Coronary artery (tissue), 2 donors: ENCODE measurements around the gene TSPAN9.
A peak's percentile ranks its signal among the peaks of the same experiment; 100 is the strongest.

Experiments
- DNase-seq: peaks from one replicate; pipeline ENCODE4 v3.0.0-alpha.2; 2017; ENCODE audit warnings: low spot score
- H3K27ac ChIP-seq, 2 donors: fragments of 200-600 bp; sonication (generic); one replicate each; pipeline ENCODE4 v1.5.1; 2016 to 2019
- H3K4me3 ChIP-seq: fragments of 200-600 bp; sonication (generic); 2 replicates; pipeline ENCODE4 v1.5.1; 2016; ENCODE audit warnings: mild to moderate bottlenecking, moderate library complexity
- TF ChIP-seq, protein P1 (sequence below): fragments of 200-600 bp; sonication (generic); IDR thresholded peaks from one replicate; pipeline ENCODE4 v1.5.1; 2019; ENCODE audit warnings: antibody characterized with exemption

Gene TSPAN9

DNA sequence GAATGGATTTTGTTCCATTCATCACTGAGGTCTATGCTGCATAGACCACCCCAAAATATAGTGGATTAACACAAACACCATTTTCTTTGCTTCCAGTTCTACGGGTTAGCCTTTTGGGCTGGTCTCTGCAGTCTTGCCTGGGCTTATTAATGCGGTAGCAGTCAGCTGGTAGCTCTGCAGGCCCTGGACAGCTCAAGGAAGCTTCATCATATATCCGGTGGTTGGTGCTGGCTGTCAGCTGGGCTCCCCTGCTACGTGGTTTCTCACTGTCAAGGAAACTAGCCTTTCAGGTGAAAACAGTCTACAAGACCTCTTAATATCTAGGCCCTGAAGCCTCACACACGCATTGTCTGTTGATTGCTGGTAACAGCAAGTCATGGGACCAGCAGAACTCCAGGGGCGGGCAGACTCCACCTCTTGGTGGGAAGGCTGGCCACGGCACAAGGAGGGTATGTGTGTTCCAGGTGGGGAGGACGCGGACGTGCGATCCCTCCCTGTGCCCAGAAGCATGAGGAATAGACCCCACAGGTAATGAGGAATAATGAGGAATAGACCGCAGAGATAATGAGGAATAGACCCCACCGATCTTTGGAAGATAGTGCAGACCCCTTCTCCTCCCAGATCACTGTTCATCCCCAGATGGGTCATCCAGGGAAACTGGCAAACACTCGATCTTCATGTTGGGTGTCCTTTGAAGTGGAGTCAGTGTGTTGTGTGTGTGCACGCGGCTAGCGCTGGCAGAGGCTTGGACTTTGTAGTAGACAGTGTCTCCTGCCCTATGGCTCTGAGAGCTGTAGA lies 13.3 kb downstream of the TSPAN9 start:
- Histone ChIP-seq H3K4me3 (no peak overlapping the region), H3K27ac (no peak overlapping the region)
- no peak for DNase-seq

GRCh38 chr12:3091038-3091319 lies 13.8 kb downstream of the TSPAN9 start:
- no peak for DNase-seq
- TF ChIP-seq, protein P1, sequence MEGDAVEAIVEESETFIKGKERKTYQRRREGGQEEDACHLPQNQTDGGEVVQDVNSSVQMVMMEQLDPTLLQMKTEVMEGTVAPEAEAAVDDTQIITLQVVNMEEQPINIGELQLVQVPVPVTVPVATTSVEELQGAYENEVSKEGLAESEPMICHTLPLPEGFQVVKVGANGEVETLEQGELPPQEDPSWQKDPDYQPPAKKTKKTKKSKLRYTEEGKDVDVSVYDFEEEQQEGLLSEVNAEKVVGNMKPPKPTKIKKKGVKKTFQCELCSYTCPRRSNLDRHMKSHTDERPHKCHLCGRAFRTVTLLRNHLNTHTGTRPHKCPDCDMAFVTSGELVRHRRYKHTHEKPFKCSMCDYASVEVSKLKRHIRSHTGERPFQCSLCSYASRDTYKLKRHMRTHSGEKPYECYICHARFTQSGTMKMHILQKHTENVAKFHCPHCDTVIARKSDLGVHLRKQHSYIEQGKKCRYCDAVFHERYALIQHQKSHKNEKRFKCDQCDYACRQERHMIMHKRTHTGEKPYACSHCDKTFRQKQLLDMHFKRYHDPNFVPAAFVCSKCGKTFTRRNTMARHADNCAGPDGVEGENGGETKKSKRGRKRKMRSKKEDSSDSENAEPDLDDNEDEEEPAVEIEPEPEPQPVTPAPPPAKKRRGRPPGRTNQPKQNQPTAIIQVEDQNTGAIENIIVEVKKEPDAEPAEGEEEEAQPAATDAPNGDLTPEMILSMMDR = no peak
- Histone ChIP-seq H3K4me3 (no peak overlapping the region), H3K27ac (no peak overlapping the region)

More for the DNA sequence above, 13.3 kb downstream of the TSPAN9 start:
- TF ChIP-seq, protein P1 = no peak

- H3K4me3 ChIP-seq = no peak overlapping the region
- H3K27ac ChIP-seq = peak overlapping the region in 1 of 2 donors; percentile 42
- TF ChIP-seq, protein P1 = no peak
- no peak for DNase-seq
These were observed 14.4 kb downstream of the TSPAN9 start for GRCh38 chr12:3091382-3092241.

DNA sequence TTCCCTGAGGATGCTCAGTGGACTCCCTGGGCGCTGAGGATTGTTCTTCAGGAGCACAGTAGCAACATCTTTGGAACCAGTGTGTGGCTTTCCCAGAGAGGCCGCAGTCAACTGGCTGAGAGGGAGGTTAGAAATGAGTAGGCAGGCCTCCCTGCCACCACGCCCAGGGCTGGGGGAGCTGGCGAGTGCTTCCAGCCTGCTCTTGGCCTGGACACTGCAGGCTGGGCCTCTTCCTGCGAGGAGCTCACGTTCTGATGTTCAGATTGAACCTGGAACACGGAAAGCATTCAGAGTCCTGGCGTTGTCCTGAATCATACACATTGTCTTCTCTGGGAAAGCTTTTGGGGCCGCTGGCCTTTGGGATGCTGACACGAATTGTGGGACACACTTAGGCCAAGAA lies 15.6 kb downstream of the TSPAN9 start:
- TF ChIP-seq, protein P1 = no peak
- Histone ChIP-seq H3K27ac (peak overlapping the region in 1 of 2 donors; percentile 16), H3K4me3 (no peak overlapping the region)
- DNase-seq = no peak

DNA sequence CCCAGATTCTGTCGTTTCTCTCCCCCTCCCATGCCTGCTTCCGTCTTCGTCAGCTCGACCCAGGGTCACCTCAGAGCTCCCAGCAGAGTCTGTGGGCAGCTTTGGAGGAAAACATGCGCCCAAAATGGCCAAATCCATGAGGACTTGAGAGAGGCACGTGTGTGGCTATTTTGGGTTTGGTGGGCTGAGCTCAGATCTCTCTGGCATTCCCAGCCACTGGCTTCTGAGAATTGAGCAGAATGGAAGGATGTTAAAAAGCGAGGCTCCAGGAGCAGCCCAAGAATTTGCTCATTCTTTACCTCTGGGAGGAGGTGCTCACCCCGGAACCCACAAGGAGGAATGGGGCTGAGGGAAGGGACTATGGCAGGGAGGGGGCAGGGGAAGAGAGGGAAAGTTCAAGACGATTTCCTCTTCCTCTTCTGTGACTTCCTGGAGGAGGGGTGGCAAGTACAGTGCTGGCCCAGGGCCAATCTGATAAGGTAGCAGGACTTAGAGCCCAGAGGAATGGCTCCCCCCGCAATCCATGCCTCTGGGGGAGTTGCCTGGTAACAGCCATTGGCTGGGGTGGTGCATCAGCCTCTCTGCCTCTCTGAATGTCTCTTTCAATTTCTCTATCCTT lies 20.1 kb downstream of the TSPAN9 start:
- TF ChIP-seq, protein P1 = no peak
- DNase-seq = peak; percentile 89
- peak overlapping the region; percentile 60 for H3K4me3 ChIP-seq
- peak overlapping the region; percentile 88 to 95 for H3K27ac ChIP-seq

DNA sequence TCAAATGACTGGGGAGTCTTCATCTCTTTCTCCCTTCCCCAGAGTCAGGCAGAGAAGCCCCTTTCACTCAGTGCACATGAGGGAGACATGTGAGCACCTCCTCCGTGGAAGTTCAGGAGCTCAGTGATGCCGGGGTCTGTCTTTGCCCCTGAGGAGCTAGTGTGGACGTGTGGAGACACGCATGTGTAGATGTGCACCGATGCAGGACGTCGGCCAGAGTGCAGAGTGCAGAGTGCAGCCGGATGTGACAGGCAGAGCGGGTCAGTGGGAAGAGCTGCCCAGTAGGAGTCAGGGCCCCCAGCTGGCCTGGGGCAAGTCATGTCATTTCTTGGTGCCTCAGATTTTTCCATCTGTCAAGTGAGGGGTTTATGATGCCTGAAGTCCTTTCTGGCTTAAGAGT lies 20.7 kb downstream of the TSPAN9 start:
- H3K4me3 ChIP-seq = peak overlapping the region; percentile 60

More for the DNA sequence above, 20.7 kb downstream of the TSPAN9 start:
- TF ChIP-seq, protein P1 = no peak
- no peak for DNase-seq
- peak overlapping the region; percentile 88 to 95 for H3K27ac ChIP-seq
